GM18907 (cell line): Measurements from ENCODE around the gene NPEPPS.

ENCODE experiments used
- ATAC-seq: cut with Tn5 transposase; IDR thresholded peaks from one replicate; pipeline ENCODE4 v1.9.1; 2021; ENCODE audit warnings: mild to moderate bottlenecking, moderate library complexity; ENCODE audit not compliant: unreplicated experiment

Gene NPEPPS

GRCh38 chr17:47624727-47625068, 93.8 kb downstream of the NPEPPS start:
- no peak for ATAC-seq

GRCh38 chr17:47628014-47628566, 97.2 kb downstream of the NPEPPS start:
- no peak for ATAC-seq

GRCh38 chr17:47629826-47630225, 98.9 kb downstream of the NPEPPS start:
- no peak for ATAC-seq

- ATAC-seq, result no peak
Observed at GRCh38 chr17:47630614-47631013, 99.7 kb downstream of the NPEPPS start.

- no peak for ATAC-seq
Observed at GRCh38 chr17:47632991-47633390, 102.1 kb downstream of the NPEPPS start.

GRCh38 chr17:47633996-47634395, 103.1 kb downstream of the NPEPPS start:
- ATAC-seq, result no peak

GRCh38 chr17:47634870-47635269, 104.0 kb downstream of the NPEPPS start:
- no peak for ATAC-seq

GRCh38 chr17:47635734-47636133, 104.8 kb downstream of the NPEPPS start:
- no peak for ATAC-seq

GRCh38 chr17:47636273-47637030, 105.5 kb downstream of the NPEPPS start:
- no peak for ATAC-seq

- ATAC-seq, result no peak
Observed at GRCh38 chr17:47638903-47639302, 108.0 kb downstream of the NPEPPS start.

- no peak for ATAC-seq
Observed at GRCh38 chr17:47640076-47640475, 109.2 kb downstream of the NPEPPS start.

- ATAC-seq, result no peak
Observed at GRCh38 chr17:47641202-47641601, 110.3 kb downstream of the NPEPPS start.

GRCh38 chr17:47643116-47643515, 112.2 kb downstream of the NPEPPS start:
- no peak for ATAC-seq

GRCh38 chr17:47644324-47644723, 113.4 kb downstream of the NPEPPS start:
- no peak for ATAC-seq

GRCh38 chr17:47649153-47649971, 118.5 kb downstream of the NPEPPS start, which contains the start of gene KPNB1:
TSS of gene KPNB1 (plus strand) at chr17:47649919. CDS start at chr17:47650245, 326 bp downstream.
- peak; percentile 84 for ATAC-seq

- peak; percentile 8 for ATAC-seq
Observed at GRCh38 chr17:47649972-47650524, 119.1 kb downstream of the NPEPPS start.

- ATAC-seq, result peak; percentile 58
Observed at GRCh38 chr17:47650525-47651522, 119.9 kb downstream of the NPEPPS start.

GRCh38 chr17:47651704-47652103, 120.8 kb downstream of the NPEPPS start:
- ATAC-seq, result no peak

GRCh38 chr17:47652570-47652969, 121.7 kb downstream of the NPEPPS start:
- ATAC-seq, result no peak

GRCh38 chr17:47653442-47653841, 122.5 kb downstream of the NPEPPS start:
- no peak for ATAC-seq
